ENCODE data around the gene GNAI3. TPM values are rescaled to one million over a fixed set of nuclear protein-coding genes. Genes with fewer than 3 reads are reported as not detected.

The GNAI3 gene
- total and polyA plus RNA-seq, 10 of the 15 experiments (the other 5 are each of a cell fraction or from before 2014, with no cell fraction given), result 5.9 to 13.8 (median 8.0) TPM

DNA sequence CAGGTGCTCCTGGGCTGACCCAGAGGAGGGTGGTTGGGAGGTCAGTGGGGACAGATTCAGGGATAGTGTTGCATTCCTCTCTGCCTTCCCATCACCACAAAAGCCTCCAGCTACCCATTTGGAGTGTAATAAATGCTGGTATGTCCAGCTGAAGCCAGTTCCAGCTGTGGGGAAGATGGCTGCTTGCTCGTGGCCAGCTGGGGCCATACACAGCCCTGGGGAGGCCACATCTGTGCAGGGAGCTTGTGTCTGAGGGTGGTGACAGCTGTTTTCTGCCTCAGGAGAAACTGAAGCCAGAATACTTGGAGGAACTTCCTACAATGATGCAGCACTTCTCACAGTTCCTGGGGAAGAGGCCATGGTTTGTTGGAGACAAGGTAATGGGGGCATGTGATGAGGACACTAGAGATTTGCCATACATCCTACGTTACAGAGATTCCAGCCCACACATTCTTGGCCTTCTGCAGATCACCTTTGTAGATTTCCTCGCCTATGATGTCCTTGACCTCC lies 110.2 kb downstream of the GNAI3 start:
- Histone ChIP-seq H4K20me1 (ENCODE audit: control insufficient read depth, insufficient read depth) (no peaks in the 10 kb centered on the region), H3K4me3 (no peak overlapping the region), H3K27ac (ENCODE audit: control insufficient read depth, insufficient read depth) (no peak overlapping the region), H3K79me2 (ENCODE audit: control insufficient read depth, insufficient read depth, low read length) (no peaks in the 10 kb centered on the region; the same call in 1 of the 2 replicates), H3K9ac (ENCODE audit: control insufficient read depth, insufficient read depth, low read length) (no peak overlapping the region), H3K4me1 (ENCODE audit: control insufficient read depth, insufficient read depth, low read length) (0 out of 2 replicates have a peak, but pooled peaks cover 4% of the 10 kb centered on the region), H3K9me3 (replicated peaks; ENCODE audit: control insufficient read depth, insufficient read depth, low read length) (no peaks in the 10 kb centered on the region), H3K4me2 (ENCODE audit: control insufficient read depth, insufficient read depth) (no peak overlapping the region), H2AFZ (ENCODE audit: control insufficient read depth, low read depth, low read length) (no peak overlapping the region), H3K27me3 (replicated peaks in 1 of 2; ENCODE audit: control insufficient read depth in 2 of 2, insufficient read depth in 2 of 2, low read length in 1 of 2) (no peaks in the 10 kb centered on the region), H3K36me3 (ENCODE audit: control insufficient read depth in 2 of 2, insufficient read depth in 2 of 2, low read length in 1 of 2) (no peaks in the 10 kb centered on the region; a peak in 1 of 4 replicates)
- POLR2A ChIA-PET, result no interaction called here
- SMC1A ChIA-PET (ENCODE audit: uncharacterized antibody, unreplicated experiment), result no interaction called here
- TF ChIP-seq SUPT20H (IDR thresholded peaks at IDR 0.05; ENCODE audit: borderline replicate concordance, control insufficient read depth, low read depth, low read length), result no peak
- no peak for TF ChIP-seq IKZF1 (conservative IDR thresholded peaks at IDR 0.05)
- TF ChIP-seq, protein P1, sequence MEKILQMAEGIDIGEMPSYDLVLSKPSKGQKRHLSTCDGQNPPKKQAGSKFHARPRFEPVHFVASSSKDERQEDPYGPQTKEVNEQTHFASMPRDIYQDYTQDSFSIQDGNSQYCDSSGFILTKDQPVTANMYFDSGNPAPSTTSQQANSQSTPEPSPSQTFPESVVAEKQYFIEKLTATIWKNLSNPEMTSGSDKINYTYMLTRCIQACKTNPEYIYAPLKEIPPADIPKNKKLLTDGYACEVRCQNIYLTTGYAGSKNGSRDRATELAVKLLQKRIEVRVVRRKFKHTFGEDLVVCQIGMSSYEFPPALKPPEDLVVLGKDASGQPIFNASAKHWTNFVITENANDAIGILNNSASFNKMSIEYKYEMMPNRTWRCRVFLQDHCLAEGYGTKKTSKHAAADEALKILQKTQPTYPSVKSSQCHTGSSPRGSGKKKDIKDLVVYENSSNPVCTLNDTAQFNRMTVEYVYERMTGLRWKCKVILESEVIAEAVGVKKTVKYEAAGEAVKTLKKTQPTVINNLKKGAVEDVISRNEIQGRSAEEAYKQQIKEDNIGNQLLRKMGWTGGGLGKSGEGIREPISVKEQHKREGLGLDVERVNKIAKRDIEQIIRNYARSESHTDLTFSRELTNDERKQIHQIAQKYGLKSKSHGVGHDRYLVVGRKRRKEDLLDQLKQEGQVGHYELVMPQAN (conservative IDR thresholded peaks at IDR 0.05), result no peak
- TF ChIP-seq RBBP5 (conservative IDR thresholded peaks at IDR 0.05), result no peak
- no peak for TF ChIP-seq SRF (IDR thresholded peaks at IDR 0.05; ENCODE audit: low read depth in 2 of 2, low read length in 2 of 2)
- TF ChIP-seq CHD4 (IDR thresholded peaks at IDR 0.05), result no peak
- TF ChIP-seq NBN (IDR thresholded peaks at IDR 0.05), result no peak
- TF ChIP-seq, protein P2, sequence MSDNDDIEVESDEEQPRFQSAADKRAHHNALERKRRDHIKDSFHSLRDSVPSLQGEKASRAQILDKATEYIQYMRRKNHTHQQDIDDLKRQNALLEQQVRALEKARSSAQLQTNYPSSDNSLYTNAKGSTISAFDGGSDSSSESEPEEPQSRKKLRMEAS (IDR thresholded peaks at IDR 0.05; ENCODE audit: low read depth, low read length), result no peak
- no peak for TF ChIP-seq BMI1 (IDR thresholded peaks at IDR 0.05; ENCODE audit: borderline replicate concordance)
- TF ChIP-seq, protein P3, sequence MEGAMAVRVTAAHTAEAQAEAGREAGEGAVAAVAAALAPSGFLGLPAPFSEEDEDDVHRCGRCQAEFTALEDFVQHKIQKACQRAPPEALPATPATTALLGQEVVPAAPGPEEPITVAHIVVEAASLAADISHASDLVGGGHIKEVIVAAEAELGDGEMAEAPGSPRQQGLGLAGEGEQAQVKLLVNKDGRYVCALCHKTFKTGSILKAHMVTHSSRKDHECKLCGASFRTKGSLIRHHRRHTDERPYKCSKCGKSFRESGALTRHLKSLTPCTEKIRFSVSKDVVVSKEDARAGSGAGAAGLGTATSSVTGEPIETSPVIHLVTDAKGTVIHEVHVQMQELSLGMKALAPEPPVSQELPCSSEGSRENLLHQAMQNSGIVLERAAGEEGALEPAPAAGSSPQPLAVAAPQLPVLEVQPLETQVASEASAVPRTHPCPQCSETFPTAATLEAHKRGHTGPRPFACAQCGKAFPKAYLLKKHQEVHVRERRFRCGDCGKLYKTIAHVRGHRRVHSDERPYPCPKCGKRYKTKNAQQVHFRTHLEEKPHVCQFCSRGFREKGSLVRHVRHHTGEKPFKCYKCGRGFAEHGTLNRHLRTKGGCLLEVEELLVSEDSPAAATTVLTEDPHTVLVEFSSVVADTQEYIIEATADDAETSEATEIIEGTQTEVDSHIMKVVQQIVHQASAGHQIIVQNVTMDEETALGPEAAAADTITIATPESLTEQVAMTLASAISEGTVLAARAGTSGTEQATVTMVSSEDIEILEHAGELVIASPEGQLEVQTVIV (IDR thresholded peaks at IDR 0.05; ENCODE audit: borderline replicate concordance, partially characterized antibody), result no peak
- TF ChIP-seq, protein P4, sequence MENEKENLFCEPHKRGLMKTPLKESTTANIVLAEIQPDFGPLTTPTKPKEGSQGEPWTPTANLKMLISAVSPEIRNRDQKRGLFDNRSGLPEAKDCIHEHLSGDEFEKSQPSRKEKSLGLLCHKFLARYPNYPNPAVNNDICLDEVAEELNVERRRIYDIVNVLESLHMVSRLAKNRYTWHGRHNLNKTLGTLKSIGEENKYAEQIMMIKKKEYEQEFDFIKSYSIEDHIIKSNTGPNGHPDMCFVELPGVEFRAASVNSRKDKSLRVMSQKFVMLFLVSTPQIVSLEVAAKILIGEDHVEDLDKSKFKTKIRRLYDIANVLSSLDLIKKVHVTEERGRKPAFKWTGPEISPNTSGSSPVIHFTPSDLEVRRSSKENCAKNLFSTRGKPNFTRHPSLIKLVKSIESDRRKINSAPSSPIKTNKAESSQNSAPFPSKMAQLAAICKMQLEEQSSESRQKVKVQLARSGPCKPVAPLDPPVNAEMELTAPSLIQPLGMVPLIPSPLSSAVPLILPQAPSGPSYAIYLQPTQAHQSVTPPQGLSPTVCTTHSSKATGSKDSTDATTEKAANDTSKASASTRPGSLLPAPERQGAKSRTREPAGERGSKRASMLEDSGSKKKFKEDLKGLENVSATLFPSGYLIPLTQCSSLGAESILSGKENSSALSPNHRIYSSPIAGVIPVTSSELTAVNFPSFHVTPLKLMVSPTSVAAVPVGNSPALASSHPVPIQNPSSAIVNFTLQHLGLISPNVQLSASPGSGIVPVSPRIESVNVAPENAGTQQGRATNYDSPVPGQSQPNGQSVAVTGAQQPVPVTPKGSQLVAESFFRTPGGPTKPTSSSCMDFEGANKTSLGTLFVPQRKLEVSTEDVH (IDR thresholded peaks at IDR 0.05; ENCODE audit: low read depth, partially characterized antibody), result no peak
- TF ChIP-seq, protein P5, sequence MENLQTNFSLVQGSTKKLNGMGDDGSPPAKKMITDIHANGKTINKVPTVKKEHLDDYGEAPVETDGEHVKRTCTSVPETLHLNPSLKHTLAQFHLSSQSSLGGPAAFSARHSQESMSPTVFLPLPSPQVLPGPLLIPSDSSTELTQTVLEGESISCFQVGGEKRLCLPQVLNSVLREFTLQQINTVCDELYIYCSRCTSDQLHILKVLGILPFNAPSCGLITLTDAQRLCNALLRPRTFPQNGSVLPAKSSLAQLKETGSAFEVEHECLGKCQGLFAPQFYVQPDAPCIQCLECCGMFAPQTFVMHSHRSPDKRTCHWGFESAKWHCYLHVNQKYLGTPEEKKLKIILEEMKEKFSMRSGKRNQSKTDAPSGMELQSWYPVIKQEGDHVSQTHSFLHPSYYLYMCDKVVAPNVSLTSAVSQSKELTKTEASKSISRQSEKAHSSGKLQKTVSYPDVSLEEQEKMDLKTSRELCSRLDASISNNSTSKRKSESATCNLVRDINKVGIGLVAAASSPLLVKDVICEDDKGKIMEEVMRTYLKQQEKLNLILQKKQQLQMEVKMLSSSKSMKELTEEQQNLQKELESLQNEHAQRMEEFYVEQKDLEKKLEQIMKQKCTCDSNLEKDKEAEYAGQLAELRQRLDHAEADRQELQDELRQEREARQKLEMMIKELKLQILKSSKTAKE (IDR thresholded peaks at IDR 0.05; ENCODE audit: low read depth, poor library complexity, severe bottlenecking), result no peak
- TF ChIP-seq PML (IDR thresholded peaks at IDR 0.05; ENCODE audit: low read length), result no peak
- 56% methylated on average over 3 of the region's 3 CpGs for WGBS (ENCODE audit: insufficient coverage, insufficient replicate concordance, low lambda C conversion rate, missing lambda C conversion rate)
- ATAC-seq, result no peak
- CTCF ChIA-PET, result interaction anchor here (0.8 to 10.8 kb wide), 6 partner anchors 9 to 326 kb away, joined by 3 to 299 read pairs (median 4); partner anchors contain the start of genes AHCYL1 and GSTM2
- no peak for FAIRE-seq
- RAD21 ChIA-PET (ENCODE audit: unreplicated experiment), result no interaction called here
- DNase-seq (ENCODE audit: low read depth, low spot score), result no peak
- intact Hi-C loops (cut with micrococcal nuclease; ENCODE audit: unreplicated experiment) (loop anchor here (5.0 kb wide), 1 partner anchor 324 kb away; the partner anchor contains the start of gene AHCYL1), in situ Hi-C loops (cut with MboI) (no loop called here)
- no TSS peak for BruUV-seq (replicated peaks)
